ENCODE measurements around the gene LIMA1. TPM values are rescaled to one million over a fixed set of nuclear protein-coding genes. Genes with fewer than 3 reads are reported as not detected.
"Not testable (repeated sequence)": the region's sequence is repeated elsewhere in the genome, so short reads cannot be mapped to it uniquely, and the experiment has no call there.

Gene LIMA1
- total RNA-seq, 1 donor from 2014 or later = 85.7 TPM

DNA sequence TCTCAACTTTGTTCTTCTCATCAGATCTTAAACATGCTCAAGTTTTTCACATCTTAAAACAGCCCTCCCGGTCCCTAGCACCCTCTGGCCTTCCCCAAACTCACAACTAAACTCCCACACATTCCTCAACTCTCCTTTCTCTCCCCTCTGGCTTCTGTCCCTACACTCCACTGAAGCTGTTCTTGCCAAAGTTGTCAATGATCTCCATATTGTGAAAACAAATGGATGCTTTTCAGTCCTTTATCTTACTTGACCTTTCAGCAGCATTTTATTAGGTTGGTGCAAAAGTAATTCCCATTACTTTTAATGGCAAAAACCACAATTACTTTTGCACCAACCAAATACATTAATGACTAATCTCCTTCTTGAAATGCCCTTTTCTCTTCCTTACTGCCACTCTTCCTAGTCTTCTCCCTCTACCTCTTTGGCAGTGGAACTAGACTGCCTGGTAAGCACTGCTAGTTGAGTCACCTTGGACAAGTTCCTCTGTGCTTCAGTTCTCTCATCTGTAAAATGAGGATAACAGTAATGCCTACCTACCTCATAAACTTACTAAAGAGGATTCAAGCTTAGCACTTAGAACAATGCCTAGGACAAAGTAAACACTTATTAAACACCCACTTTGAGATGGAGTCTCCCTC, 132.2 kb downstream of the LIMA1 start:
- intact Hi-C loops (cut with micrococcal nuclease) = no loop called here

DNA sequence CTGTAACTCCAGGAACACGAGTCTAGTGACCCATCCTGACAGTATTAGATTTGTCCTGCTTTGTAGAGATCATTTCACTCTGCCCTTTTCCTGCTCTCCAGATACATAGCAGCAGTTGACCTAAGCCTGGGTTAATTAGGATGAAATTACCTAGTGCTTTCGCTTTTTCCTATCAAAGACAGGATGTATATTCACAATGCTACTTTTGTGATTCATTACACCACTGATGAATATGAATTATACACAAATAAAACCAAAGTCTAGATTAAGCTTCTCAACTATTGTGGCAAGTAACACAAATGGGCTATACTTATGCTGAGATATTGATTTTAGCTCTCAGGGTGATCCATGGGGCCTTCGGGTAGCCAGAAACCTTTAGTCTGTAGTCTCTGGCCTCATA, 134.0 kb downstream of the LIMA1 start:
- intact Hi-C loops (cut with micrococcal nuclease) = no loop called here

DNA sequence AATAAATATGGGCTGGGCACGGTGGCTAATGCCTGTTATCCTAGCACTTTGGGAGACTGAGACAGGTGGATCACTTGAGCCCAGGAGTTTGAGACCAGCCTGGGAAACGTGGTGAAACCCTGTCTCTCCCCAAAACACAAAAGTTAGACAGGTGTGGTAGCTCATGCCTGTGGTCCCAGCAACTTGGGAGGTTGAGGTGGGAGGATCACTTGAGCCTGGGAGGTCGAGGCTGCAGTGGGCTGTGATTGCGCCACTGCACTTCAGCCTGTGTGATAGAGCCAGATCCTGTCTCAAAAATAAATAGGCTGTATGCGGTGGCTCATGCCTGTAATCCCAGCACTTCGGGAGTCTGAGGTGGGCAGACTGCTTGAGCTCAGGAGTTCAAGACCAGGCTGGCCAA, 135.3 kb downstream of the LIMA1 start:
- intact Hi-C loops (cut with micrococcal nuclease) = not testable (repeated sequence)

DNA sequence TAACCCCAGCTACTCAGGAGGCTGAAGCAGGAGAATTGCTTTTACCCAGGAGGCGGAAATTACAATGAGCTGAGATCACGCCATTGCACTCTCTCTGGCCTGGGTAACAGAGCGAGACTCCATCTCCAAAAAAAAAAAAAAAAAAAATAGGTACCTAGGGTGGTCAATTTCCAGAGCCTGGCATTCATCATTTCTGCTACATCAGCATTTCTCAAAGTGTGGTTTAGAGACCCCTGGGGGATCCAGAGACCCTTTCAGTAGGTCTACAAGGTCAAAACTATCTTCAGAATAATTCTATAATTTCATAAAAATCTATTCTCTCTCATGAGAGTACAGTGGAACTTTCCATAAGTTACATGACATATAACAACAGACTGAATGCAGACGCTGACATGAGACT, 136.0 kb downstream of the LIMA1 start:
- intact Hi-C loops (cut with micrococcal nuclease) = no loop called here

DNA sequence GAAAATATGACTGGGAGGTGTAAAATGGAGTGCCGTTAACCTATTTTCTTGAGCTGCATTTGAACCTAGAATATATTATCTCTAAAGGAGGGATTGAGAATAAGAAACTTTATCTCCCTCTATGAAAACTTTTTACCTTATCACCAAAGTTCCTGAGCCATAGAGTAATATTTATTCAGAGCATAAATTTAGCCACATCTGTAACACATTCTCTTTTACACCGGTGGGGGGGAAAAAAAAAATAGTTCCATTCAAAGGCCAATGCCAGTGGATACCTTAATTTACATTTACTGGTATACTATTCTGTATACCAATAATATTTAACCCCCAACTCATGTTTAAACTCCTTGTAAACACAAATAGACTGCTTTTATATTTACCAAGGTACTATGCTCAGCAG, 137.9 kb downstream of the LIMA1 start:
- intact Hi-C loops (cut with micrococcal nuclease) = no loop called here

DNA sequence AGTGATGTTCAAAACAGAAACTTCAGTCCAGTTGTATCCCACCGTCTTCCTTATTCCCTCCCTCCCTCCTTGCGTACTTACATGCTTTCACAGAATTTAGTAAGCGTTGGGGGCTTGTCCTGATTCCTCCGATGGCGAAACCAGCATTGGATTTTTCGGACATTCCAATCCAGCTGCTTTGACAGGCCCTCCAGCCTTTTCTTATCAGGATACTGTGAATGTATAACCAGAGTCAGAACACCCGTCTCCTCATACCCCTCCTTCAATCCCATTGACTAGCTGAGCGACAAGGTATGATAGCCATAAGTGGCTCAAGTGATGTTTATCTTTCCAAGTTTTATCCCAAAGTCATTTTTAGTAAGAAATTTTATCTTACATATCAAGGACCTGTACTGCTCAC, 140.3 kb downstream of the LIMA1 start:
- intact Hi-C loops (cut with micrococcal nuclease) = no loop called here

DNA sequence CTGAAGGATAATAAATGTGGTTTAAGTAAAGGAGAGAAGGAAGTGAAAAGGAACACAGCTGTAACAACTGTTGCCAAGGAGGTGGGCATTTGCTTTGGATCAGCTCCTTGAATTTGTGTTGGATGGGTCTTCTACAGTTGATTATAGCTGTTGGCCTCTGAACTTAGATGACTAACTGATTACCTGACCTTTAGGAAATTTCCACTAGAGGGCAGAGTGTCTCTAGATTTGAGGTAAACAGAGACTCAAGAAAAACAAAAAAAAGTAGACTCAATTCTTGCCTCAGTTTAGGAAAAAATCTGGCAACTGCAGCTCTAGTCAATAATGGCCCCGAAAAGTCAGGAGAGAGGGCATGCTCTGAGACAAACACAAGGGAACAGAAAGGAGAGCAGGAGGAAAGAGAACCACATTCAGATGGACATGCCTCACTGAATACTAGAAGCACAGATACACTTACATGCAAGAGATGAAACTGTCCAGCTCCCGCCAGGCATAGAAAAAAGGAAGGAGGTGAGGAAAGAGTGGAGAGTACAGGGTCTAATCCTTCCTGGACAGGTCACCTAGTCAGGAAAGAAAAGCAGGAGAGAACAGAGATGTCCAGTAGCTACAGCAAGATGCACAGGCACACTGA, 150.7 kb downstream of the LIMA1 start:
- intact Hi-C loops (cut with micrococcal nuclease) = loop anchor here (1.0 to 5.0 kb wide), 2 partner anchors 43 to 180 kb away; no protein-coding TSS in a partner anchor

DNA sequence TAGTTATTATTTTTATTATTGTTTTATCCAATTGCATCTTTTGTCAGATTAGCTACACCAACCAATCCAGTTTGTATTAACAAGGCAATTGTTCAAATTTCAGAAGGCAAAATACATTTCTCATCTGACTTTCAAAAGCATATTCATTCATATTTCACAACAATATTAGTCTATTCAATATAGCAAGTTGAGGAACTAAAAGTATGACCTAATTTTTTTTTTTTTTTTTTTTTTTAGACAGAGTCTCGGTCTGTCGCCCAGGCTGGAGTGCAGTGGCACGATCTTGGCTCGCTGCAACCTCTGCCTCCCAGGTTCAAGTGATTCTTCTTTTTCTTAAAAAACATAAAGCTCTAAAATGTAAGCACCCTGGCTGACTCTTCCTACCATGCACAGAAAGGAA, 154.0 kb downstream of the LIMA1 start:
- intact Hi-C loops (cut with micrococcal nuclease) = no loop called here

DNA sequence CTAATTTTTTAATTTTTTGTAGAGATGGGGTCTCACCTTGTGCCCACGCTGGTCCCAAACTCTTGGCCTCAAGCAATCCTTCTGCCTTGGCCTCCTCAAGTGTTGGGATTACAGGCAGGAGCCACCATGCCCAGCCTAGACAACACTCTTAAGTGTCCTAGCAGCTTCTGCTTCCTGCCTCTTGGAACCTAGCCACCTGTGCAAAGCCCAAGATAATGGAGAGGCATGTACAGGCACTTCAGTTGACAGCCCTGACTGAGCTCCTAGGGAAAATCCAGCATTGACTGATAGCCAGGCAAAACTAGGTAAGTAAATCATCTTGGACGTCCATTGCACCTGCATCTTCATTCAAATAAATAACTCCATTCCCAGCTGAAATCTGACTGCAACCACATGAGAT, 155.8 kb downstream of the LIMA1 start:
- intact Hi-C loops (cut with micrococcal nuclease) = no loop called here

Other genes starting within 250 kb of the LIMA1 start
- 7.5 and 8.5 TPM in 2 replicates for gene ASIC1, start 225.9 kb downstream of the LIMA1 start, total RNA-seq
- 75.3 and 86.2 TPM in 2 replicates for gene SMARCD1, start 198.2 kb downstream of the LIMA1 start, total RNA-seq
- 0.41 and 0.70 TPM in 2 replicates for gene GPD1, start 179.5 kb downstream of the LIMA1 start, total RNA-seq
- gene COX14, start 171.3 kb downstream of the LIMA1 start, total RNA-seq = 41.1 and 41.4 TPM in 2 replicates
- 67.9 and 69.0 TPM in 2 replicates for gene CERS5, start 116.2 kb downstream of the LIMA1 start, total RNA-seq
- not detected in 2 replicates for gene FAM186A, start 113.1 kb upstream of the LIMA1 start, total RNA-seq
- 64.9 and 74.9 TPM in 2 replicates for gene LARP4, start 117.4 kb upstream of the LIMA1 start, total RNA-seq
- 26.3 and 26.9 TPM in 2 replicates for gene DIP2B, start 221.5 kb upstream of the LIMA1 start, total RNA-seq